GM23248 (cell line): ENCODE data around the gene DGKB.

Experiments
- EZH2 ChIP-seq: fragments of 200-600 bp; sonication (generic); IDR thresholded peaks from 2 replicates; pipeline ENCODE4 v1.6.1; 2018; ENCODE audit warnings: antibody characterized with exemption, mild to moderate bottlenecking; ENCODE audit not compliant: insufficient read depth, poor library complexity, severe bottlenecking
- EZH2phosphoT487 ChIP-seq: fragments of 200-600 bp; sonication (generic); IDR thresholded peaks from 2 replicates; pipeline ENCODE4 v1.6.1; 2018; ENCODE audit warnings: antibody characterized with exemption, moderate library complexity, mild to moderate bottlenecking, low read depth; ENCODE audit not compliant: insufficient read depth

GRCh38 chr7:14293434-14293833 is 609.1 kb downstream of the DGKB start:
- TF ChIP-seq EZH2phosphoT487 (no peak), EZH2 (no peak)
